Measurements from ENCODE around the gene RNF141. TPM values are rescaled to one million over a fixed set of nuclear protein-coding genes. Genes with fewer than 3 reads are reported as not detected.

Gene RNF141
- total and polyA plus RNA-seq, 2 of the 13 experiments (the other 11 are each of a cell fraction or from before 2014, with no cell fraction given) = 9.3 to 22.4 TPM

DNA sequence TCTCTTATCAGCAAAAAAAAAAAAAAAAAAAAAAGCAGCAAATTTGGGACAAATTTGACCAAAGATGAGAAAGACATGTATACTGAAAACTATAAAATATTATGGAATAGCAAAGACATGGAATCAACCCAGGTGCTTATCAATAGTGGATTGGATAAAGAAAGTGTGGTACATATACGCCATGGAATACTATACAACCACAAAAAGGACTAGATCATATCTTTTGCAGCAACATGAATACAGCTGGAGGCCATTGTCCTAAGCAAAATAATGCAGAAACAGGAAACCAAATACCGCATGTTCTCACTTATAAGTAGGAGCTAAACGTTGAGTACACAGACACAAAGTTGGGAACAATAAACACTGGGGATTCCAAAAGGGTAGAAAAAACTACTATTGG is 1.8 kb upstream of the RNF141 start:
- no peak overlapping the region for H3K27ac ChIP-seq (ENCODE audit: extremely low read length, insufficient read depth, low read length)
- H3K79me2 ChIP-seq (ENCODE audit: insufficient read depth, low read length) = no peaks in the 10 kb centered on the region
- TF ChIP-seq ZNF790 (CRISPR knock-in tag; IDR thresholded peaks at IDR 0.05; ENCODE audit: borderline replicate concordance) (no peak), GABPB1 (CRISPR knock-in tag; IDR thresholded peaks at IDR 0.05) (no peak), NCOA1 (CRISPR knock-in tag; IDR thresholded peaks at IDR 0.05) (no peak), NFYB (CRISPR knock-in tag; IDR thresholded peaks at IDR 0.05) (no peak), ZNF333 (CRISPR knock-in tag; IDR thresholded peaks at IDR 0.05; ENCODE audit: borderline replicate concordance) (no peak), PRDM10 (CRISPR knock-in tag; IDR thresholded peaks at IDR 0.05; ENCODE audit: low read depth) (no peak), ZNF263 (CRISPR knock-in tag; IDR thresholded peaks at IDR 0.05) (no peak), SAFB2 (CRISPR knock-in tag; IDR thresholded peaks at IDR 0.05; ENCODE audit: borderline replicate concordance, low read depth) (no peak), ARID3A (IDR thresholded peaks at IDR 0.05; ENCODE audit: low read depth, low read length) (no peak), DZIP1 (CRISPR knock-in tag; IDR thresholded peaks at IDR 0.05) (no peak), DMAP1 (CRISPR knock-in tag; IDR thresholded peaks at IDR 0.05) (no peak), ZNF652 (CRISPR knock-in tag; IDR thresholded peaks at IDR 0.05; ENCODE audit: borderline replicate concordance, low read depth) (no peak), ZNF674 (CRISPR knock-in tag; IDR thresholded peaks at IDR 0.05; ENCODE audit: low read depth) (no peak)
- TF ChIP-seq, protein P1, sequence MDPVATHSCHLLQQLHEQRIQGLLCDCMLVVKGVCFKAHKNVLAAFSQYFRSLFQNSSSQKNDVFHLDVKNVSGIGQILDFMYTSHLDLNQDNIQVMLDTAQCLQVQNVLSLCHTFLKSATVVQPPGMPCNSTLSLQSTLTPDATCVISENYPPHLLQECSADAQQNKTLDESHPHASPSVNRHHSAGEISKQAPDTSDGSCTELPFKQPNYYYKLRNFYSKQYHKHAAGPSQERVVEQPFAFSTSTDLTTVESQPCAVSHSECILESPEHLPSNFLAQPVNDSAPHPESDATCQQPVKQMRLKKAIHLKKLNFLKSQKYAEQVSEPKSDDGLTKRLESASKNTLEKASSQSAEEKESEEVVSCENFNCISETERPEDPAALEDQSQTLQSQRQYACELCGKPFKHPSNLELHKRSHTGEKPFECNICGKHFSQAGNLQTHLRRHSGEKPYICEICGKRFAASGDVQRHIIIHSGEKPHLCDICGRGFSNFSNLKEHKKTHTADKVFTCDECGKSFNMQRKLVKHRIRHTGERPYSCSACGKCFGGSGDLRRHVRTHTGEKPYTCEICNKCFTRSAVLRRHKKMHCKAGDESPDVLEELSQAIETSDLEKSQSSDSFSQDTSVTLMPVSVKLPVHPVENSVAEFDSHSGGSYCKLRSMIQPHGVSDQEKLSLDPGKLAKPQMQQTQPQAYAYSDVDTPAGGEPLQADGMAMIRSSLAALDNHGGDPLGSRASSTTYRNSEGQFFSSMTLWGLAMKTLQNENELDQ (CRISPR knock-in tag; IDR thresholded peaks at IDR 0.05; ENCODE audit: borderline replicate concordance) = no peak
- TF ChIP-seq, protein P2, sequence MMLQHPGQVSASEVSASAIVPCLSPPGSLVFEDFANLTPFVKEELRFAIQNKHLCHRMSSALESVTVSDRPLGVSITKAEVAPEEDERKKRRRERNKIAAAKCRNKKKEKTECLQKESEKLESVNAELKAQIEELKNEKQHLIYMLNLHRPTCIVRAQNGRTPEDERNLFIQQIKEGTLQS (CRISPR knock-in tag; IDR thresholded peaks at IDR 0.05) = no peak
- H3K4me1 ChIP-seq (ENCODE audit: insufficient read depth, low read length) = peaks cover 18% of the 10 kb centered on the region
- no peaks in the 10 kb centered on the region for H3K9me3 ChIP-seq (ENCODE audit: low read length)
- DNase-seq (ENCODE audit: low spot score) = no peak
- no TSS peak for BruUV-seq (replicated peaks)
- FAIRE-seq = no peak
- intact Hi-C loops (cut with micrococcal nuclease; ENCODE audit: unreplicated experiment) (no loop called here), in situ Hi-C loops (cut with HindIII; ENCODE audit: extremely low pct_ligation_motif_present, low pct_unique_long_range_greater_than_20kb) (no loop called here)
- ATAC-seq = no peak
- no peak overlapping the region for H3K9ac ChIP-seq (ENCODE audit: insufficient read depth, low read depth, low read length)
- ChIA-PET POLR2A (no interaction called here), CTCF (ENCODE audit: low intra/inter-chr PET ratio, low total read pairs) (no interaction called here)
- no peak overlapping the region for H3K4me3 ChIP-seq (replicated peaks in 1 of 3; ENCODE audit: insufficient read depth in 1 of 3, low read depth in 2 of 3, low read length in 3 of 3)
- no peaks in the 10 kb centered on the region for H3K36me3 ChIP-seq (replicated peaks in 1 of 2; ENCODE audit: control insufficient read depth in 1 of 2, insufficient read depth in 2 of 2, low read length in 2 of 2)
- 63% methylated on average over 3 of the region's 3 CpGs for WGBS (ENCODE audit: low lambda C conversion rate)
- H3K27me3 ChIP-seq (ENCODE audit: control insufficient read depth in 1 of 2, insufficient read depth in 2 of 2, low read length in 2 of 2) = no peaks in the 10 kb centered on the region; a peak in 1 of 5 replicates
- no peak overlapping the region for H2AFZ ChIP-seq (ENCODE audit: low read length)
- no peak overlapping the region for H3K4me2 ChIP-seq (ENCODE audit: low read depth, low read length)
- no peaks in the 10 kb centered on the region for H4K20me1 ChIP-seq (ENCODE audit: insufficient read depth, low read length)
